Effector memory CD4-positive, alpha-beta T cell (primary cell): Measurements from ENCODE around the gene OTUD6A.

Experiments used
- DNase-seq, 3 donors: peaks; one replicate each; pipeline ENCODE4 v3.0.0-alpha.2; 2020
- H3K27ac ChIP-seq: 2 replicates; pipeline ENCODE4 v1.7.0; 2013; ENCODE audit warnings: mild to moderate bottlenecking, low read length, moderate library complexity; ENCODE audit not compliant: insufficient read depth, poor library complexity, severe bottlenecking
- H3K27me3 ChIP-seq: replicated peaks from 2 replicates; pipeline ENCODE4 v1.7.0; 2013; ENCODE audit warnings: mild to moderate bottlenecking, low read length; ENCODE audit not compliant: insufficient read depth, control insufficient read depth, poor library complexity, severe bottlenecking
- H3K36me3 ChIP-seq: 2 replicates; pipeline ENCODE4 v1.7.0; 2013; ENCODE audit warnings: mild to moderate bottlenecking, low read length, moderate library complexity; ENCODE audit not compliant: control insufficient read depth, insufficient read depth
- H3K4me1 ChIP-seq: 2 replicates; pipeline ENCODE4 v1.7.0; 2013; ENCODE audit warnings: low read length, mild to moderate bottlenecking; ENCODE audit not compliant: control insufficient read depth, insufficient read depth, poor library complexity, severe bottlenecking
- H3K4me3 ChIP-seq: 2 replicates; pipeline ENCODE4 v1.7.0; 2013; ENCODE audit warnings: low read length, low read depth, mild to moderate bottlenecking; ENCODE audit not compliant: insufficient read depth, poor library complexity, severe bottlenecking
- H3K9me3 ChIP-seq: 2 replicates; pipeline ENCODE4 v1.7.0; 2013; ENCODE audit warnings: mild to moderate bottlenecking, low read length, moderate library complexity; ENCODE audit not compliant: control insufficient read depth

The OTUD6A gene

GRCh38 chrX:70032792-70033191 is 29.5 kb upstream of the OTUD6A start:
- no peak overlapping the region for H3K27ac ChIP-seq
- H3K4me1 ChIP-seq, result no peaks in the 10 kb centered on the region
- no peak for DNase-seq
- no peaks in the 10 kb centered on the region for H3K27me3 ChIP-seq
- H3K9me3 ChIP-seq, result no peaks in the 10 kb centered on the region
- H3K36me3 ChIP-seq, result no peaks in the 10 kb centered on the region
- H3K4me3 ChIP-seq, result no peak overlapping the region

- Histone ChIP-seq H3K27ac (no peak overlapping the region), H3K9me3 (no peaks in the 10 kb centered on the region), H3K4me3 (no peak overlapping the region), H3K4me1 (no peaks in the 10 kb centered on the region), H3K36me3 (no peaks in the 10 kb centered on the region), H3K27me3 (no peaks in the 10 kb centered on the region)
- no peak for DNase-seq
These were observed 28.8 kb upstream of the OTUD6A start for GRCh38 chrX:70033348-70034051.

- no peak for DNase-seq
- Histone ChIP-seq H3K27ac (no peak overlapping the region), H3K36me3 (no peaks in the 10 kb centered on the region), H3K4me1 (no peaks in the 10 kb centered on the region), H3K9me3 (no peaks in the 10 kb centered on the region), H3K4me3 (no peak overlapping the region), H3K27me3 (no peaks in the 10 kb centered on the region)
These were observed 27.6 kb upstream of the OTUD6A start for GRCh38 chrX:70034646-70035045.

DNA sequence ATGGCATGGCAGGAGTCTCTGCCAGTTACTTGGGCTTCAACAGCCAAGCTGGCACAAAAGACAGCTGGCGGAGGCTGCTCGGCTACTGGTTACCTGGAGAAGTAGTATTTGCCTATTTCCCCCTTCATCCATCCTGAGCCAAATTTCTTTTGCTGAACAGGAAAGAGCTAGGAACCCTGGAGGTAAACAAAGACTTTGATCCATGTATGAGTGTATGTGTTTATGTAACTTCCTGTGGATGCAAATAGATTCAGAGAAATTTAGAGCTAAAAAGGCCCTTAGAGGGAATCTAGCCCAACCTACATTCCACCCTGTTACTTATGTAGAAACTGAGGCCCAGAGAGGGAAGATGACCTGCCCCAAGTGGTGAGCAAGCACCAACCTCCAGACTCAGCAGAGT is 23.7 kb upstream of the OTUD6A start:
- no peaks in the 10 kb centered on the region for H3K36me3 ChIP-seq
- no peak overlapping the region for H3K4me3 ChIP-seq
- H3K27ac ChIP-seq, result no peak overlapping the region
- DNase-seq, result no peak
- H3K9me3 ChIP-seq, result no peaks in the 10 kb centered on the region
- no peaks in the 10 kb centered on the region for H3K4me1 ChIP-seq
- H3K27me3 ChIP-seq, result no peaks in the 10 kb centered on the region

GRCh38 chrX:70038951-70039350 is 23.3 kb upstream of the OTUD6A start:
- Histone ChIP-seq H3K27me3 (no peaks in the 10 kb centered on the region), H3K27ac (no peak overlapping the region), H3K36me3 (no peaks in the 10 kb centered on the region), H3K4me3 (no peak overlapping the region), H3K9me3 (no peaks in the 10 kb centered on the region), H3K4me1 (no peaks in the 10 kb centered on the region)
- DNase-seq, result no peak

GRCh38 chrX:70039758-70040157 is 22.5 kb upstream of the OTUD6A start:
- H3K4me3 ChIP-seq, result no peak overlapping the region
- H3K36me3 ChIP-seq, result no peaks in the 10 kb centered on the region
- no peak for DNase-seq
- no peaks in the 10 kb centered on the region for H3K4me1 ChIP-seq
- H3K27ac ChIP-seq, result no peak overlapping the region
- H3K9me3 ChIP-seq, result no peaks in the 10 kb centered on the region
- H3K27me3 ChIP-seq, result no peaks in the 10 kb centered on the region

DNA sequence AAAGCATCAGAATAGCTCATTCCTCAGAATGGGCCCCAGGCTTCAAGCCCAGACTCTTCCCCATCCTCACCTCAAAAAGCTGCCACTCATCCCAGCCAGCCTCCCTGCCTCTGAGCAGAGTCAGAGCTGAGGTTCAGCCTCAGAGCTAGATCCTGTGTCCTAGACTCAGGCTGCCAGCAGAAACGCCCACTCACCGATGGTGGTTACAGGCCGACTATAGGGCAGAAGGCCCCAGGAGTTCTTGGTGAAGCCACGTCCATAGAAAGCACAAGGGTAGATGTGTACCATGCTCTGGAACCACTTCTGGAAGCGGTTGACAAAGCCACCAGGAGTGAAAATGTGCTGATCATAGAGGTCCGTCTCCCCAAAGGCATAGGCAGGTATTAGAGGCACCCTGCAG is 20.3 kb upstream of the OTUD6A start:
- Histone ChIP-seq H3K27ac (no peak overlapping the region), H3K4me1 (no peaks in the 10 kb centered on the region), H3K27me3 (no peaks in the 10 kb centered on the region), H3K9me3 (no peaks in the 10 kb centered on the region), H3K4me3 (no peak overlapping the region), H3K36me3 (no peaks in the 10 kb centered on the region)
- DNase-seq, result no peak

DNA sequence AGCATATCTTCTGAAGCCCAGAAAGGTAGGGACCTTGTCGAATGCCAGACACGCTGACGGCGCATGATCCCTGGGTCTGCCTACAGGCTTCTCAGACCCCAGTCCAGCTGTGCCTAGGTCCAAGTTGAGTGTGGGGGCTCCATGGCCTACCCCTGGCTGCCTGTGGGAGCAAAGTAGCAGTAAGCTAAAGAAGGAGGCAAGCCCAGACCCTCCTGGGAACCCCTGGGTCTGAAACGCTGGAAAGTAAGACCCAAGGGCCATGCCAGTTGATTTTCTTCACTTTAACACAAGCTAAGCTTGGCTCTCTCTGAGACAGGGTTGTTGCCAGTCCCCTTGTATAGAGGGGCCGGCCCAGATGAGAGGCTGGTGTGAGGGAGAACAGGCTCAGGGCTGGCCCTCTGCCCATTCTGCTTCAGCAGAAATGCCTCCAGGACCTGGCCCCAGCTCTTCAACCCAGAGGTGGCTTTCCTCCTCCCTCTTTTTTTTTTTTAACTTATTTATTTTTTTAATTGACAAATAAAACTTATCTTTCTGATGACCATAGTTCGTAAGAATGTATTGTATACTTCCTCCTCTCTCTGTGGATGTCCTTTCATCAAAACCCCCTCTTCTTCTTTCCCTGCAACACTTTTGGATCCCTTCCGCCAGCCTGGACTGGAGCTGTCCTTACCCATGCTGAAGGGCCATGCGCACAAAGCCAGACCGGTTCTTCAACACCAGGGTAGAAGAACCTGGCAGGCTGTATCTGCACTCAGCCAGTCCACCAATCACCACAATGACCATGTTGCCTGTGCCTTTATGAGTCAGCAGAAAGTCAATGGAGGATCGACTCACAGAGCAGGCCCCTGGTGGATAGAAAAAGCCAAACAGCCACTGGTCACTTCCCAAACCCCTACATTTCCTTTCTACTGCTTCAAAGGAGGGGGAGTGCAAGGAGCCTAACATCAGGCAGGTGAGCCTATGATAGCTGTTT is 19.6 kb upstream of the OTUD6A start:
- no peak for DNase-seq
- Histone ChIP-seq H3K36me3 (no peaks in the 10 kb centered on the region), H3K9me3 (no peaks in the 10 kb centered on the region), H3K27me3 (no peaks in the 10 kb centered on the region), H3K27ac (no peak overlapping the region), H3K4me1 (no peaks in the 10 kb centered on the region), H3K4me3 (no peak overlapping the region)

DNA sequence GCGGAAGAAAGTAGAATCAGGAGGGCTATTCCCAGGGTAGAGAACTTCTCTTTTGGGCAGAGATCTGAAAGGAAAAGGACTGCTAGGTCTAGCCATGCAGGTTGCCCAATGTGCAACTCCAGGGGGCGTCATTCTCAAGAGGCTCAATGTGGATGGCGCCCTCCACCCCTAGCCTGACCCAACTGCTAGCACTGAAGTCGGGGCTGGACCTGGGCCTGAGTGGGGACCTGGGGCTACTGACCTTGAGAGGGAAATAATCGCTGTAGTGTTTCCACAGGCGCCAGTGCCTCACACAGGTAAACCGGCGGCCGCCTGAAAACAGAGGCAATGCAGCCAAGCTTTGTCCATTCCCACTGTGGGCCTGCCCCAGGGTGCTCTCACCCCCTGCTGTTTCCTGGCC is 18.6 kb upstream of the OTUD6A start:
- Histone ChIP-seq H3K27me3 (no peaks in the 10 kb centered on the region), H3K36me3 (no peaks in the 10 kb centered on the region), H3K27ac (no peak overlapping the region), H3K4me3 (no peak overlapping the region), H3K9me3 (no peaks in the 10 kb centered on the region), H3K4me1 (no peaks in the 10 kb centered on the region)
- no peak for DNase-seq
